ENCODE data around the gene HS3ST5.

GRCh38 chr6:114061116-114061515 lies 281.7 kb downstream of the HS3ST5 start:
- TF ChIP-seq EZH2 (IDR thresholded peaks at IDR 0.05; ENCODE audit: insufficient read depth, low read length) = no peak
- no peak for TF ChIP-seq CTCF (IDR thresholded peaks at IDR 0.05; ENCODE audit: insufficient read depth, low read depth, low read length)

Measured in astrocyte (in vitro differentiated cells and primary cell).